WTC11 (cell line): ENCODE measurements around the gene FAXDC2.
"Not testable (repeated sequence)": the region's sequence is repeated elsewhere in the genome, so short reads cannot be mapped to it uniquely, and the experiment has no call there.

Experiments used
- FOXK1 ChIP-seq: sonication (generic); formaldehyde crosslinking; IDR thresholded peaks from 2 replicates; pipeline ENCODE4 v1.8.0; 2022; ENCODE audit warnings: mild to moderate bottlenecking, moderate library complexity, missing genetic modification reagents
- SMAD3 ChIP-seq: sonication (generic); formaldehyde crosslinking; IDR thresholded peaks from 2 replicates; pipeline ENCODE4 v1.8.0; 2022; ENCODE audit warnings: missing genetic modification reagents, mild to moderate bottlenecking, borderline replicate concordance
- TEAD4 ChIP-seq: sonication (generic); formaldehyde crosslinking; IDR thresholded peaks from 2 replicates; pipeline ENCODE4 v1.8.0; 2022; ENCODE audit warnings: mild to moderate bottlenecking, missing genetic modification reagents
- ZNF232 ChIP-seq: sonication (generic); formaldehyde crosslinking; IDR thresholded peaks from 2 replicates; pipeline ENCODE4 v1.8.0; 2022; ENCODE audit warnings: mild to moderate bottlenecking, missing genetic modification reagents
- TF ChIP-seq, protein P1 (sequence below): fragments of 200-600 bp; IDR thresholded peaks from 2 replicates; pipeline ENCODE4 v1.8.0; 2022; ENCODE audit warnings: antibody characterized with exemption
- TF ChIP-seq, protein P2 (sequence below): sonication (generic); formaldehyde crosslinking; IDR thresholded peaks from 2 replicates; pipeline ENCODE4 v1.8.0; 2023; ENCODE audit warnings: missing genetic modification reagents
- TF ChIP-seq, protein P3 (sequence below): sonication (generic); formaldehyde crosslinking; IDR thresholded peaks from 2 replicates; pipeline ENCODE4 v1.8.1; 2022; ENCODE audit warnings: low read depth, missing genetic modification reagents, borderline replicate concordance
- TF ChIP-seq, protein P4 (sequence below): fragments of 250-450 bp; sonication (Bioruptor Pico); IDR thresholded peaks from 2 replicates; pipeline ENCODE4 v1.8.0; 2021; ENCODE audit warnings: mild to moderate bottlenecking
- TF ChIP-seq, protein P5 (sequence below): fragments of 250-450 bp; sonication (Bioruptor Pico); conservative IDR thresholded peaks from 2 replicates; pipeline ENCODE4 v1.9.0; 2021; ENCODE audit warnings: mild to moderate bottlenecking

DNA sequence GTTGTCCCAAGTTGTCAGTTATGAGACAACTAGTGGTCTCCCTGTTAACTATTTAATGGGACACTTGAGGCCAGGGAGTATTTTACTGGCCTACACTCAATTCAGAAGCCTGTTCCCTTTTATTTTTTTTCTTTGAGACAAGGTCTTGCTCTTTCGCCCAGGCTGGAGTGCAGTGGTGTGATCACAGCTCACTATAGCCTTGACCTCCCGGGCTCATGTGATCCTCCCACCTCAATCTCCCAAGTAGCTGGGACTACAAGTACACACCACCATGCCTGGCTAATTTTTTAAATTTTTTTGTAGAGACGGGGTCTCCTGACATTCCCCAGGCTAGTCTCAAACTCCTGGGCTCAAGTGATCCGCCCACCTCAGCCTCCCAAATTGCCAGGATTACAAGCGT is 27.5 kb downstream of the FAXDC2 start:
- TF ChIP-seq, protein P1, sequence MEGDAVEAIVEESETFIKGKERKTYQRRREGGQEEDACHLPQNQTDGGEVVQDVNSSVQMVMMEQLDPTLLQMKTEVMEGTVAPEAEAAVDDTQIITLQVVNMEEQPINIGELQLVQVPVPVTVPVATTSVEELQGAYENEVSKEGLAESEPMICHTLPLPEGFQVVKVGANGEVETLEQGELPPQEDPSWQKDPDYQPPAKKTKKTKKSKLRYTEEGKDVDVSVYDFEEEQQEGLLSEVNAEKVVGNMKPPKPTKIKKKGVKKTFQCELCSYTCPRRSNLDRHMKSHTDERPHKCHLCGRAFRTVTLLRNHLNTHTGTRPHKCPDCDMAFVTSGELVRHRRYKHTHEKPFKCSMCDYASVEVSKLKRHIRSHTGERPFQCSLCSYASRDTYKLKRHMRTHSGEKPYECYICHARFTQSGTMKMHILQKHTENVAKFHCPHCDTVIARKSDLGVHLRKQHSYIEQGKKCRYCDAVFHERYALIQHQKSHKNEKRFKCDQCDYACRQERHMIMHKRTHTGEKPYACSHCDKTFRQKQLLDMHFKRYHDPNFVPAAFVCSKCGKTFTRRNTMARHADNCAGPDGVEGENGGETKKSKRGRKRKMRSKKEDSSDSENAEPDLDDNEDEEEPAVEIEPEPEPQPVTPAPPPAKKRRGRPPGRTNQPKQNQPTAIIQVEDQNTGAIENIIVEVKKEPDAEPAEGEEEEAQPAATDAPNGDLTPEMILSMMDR, result not testable (repeated sequence)
- TF ChIP-seq, protein P2, sequence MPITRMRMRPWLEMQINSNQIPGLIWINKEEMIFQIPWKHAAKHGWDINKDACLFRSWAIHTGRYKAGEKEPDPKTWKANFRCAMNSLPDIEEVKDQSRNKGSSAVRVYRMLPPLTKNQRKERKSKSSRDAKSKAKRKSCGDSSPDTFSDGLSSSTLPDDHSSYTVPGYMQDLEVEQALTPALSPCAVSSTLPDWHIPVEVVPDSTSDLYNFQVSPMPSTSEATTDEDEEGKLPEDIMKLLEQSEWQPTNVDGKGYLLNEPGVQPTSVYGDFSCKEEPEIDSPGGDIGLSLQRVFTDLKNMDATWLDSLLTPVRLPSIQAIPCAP, result not testable (repeated sequence)
- TF ChIP-seq, protein P3, sequence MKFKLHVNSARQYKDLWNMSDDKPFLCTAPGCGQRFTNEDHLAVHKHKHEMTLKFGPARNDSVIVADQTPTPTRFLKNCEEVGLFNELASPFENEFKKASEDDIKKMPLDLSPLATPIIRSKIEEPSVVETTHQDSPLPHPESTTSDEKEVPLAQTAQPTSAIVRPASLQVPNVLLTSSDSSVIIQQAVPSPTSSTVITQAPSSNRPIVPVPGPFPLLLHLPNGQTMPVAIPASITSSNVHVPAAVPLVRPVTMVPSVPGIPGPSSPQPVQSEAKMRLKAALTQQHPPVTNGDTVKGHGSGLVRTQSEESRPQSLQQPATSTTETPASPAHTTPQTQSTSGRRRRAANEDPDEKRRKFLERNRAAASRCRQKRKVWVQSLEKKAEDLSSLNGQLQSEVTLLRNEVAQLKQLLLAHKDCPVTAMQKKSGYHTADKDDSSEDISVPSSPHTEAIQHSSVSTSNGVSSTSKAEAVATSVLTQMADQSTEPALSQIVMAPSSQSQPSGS (CRISPR knock-in tag), result not testable (repeated sequence)
- TF ChIP-seq TEAD4, SMAD3, ZNF232, FOXK1 (CRISPR knock-in tag): not testable (repeated sequence)
- TF ChIP-seq, protein P4, sequence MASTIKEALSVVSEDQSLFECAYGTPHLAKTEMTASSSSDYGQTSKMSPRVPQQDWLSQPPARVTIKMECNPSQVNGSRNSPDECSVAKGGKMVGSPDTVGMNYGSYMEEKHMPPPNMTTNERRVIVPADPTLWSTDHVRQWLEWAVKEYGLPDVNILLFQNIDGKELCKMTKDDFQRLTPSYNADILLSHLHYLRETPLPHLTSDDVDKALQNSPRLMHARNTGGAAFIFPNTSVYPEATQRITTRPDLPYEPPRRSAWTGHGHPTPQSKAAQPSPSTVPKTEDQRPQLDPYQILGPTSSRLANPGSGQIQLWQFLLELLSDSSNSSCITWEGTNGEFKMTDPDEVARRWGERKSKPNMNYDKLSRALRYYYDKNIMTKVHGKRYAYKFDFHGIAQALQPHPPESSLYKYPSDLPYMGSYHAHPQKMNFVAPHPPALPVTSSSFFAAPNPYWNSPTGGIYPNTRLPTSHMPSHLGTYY (CRISPR knock-in tag), result not testable (repeated sequence)
- TF ChIP-seq, protein P5, sequence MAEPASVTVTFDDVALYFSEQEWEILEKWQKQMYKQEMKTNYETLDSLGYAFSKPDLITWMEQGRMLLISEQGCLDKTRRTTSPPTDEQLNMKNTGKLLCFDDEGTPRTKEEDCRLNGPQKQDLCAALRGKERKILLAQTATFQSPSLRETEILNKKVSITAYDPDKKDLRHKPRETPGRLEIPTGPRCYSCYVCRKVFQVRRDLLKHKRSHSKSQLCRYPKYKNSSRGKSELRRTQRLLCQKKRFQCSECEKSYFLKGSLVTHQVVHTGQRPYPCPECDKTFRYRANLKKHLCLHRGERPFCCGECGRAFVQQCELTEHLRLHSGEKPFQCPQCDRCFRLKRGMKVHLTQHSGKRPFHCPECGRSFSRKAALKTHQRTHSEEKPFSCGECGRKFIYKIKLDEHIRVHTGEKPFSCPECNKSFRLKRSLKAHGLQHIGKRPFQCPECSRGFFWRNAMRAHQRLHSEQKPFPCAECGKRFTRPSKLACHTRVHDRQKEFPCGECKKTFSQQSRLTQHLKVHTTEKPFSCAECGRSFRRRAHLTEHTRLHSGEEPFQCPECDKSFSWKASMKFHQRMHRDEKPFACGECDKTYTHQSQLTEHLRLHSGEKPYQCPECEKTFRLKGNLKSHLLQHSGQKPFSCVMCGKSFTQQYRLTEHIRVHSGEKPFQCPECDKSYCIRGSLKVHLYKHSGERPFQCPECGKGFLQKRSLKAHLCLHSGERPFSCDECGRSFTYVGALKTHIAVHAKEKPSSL (CRISPR knock-in tag), result not testable (repeated sequence)
